ENCODE data around the gene LGALS9C.
"Not testable (repeated sequence)": the region's sequence is repeated elsewhere in the genome, so short reads cannot be mapped to it uniquely, and the experiment has no call there.

Gene LGALS9C
- total RNA-seq, result 0 to 0.15 (median 0.04) reads per million in 4 donors

DNA sequence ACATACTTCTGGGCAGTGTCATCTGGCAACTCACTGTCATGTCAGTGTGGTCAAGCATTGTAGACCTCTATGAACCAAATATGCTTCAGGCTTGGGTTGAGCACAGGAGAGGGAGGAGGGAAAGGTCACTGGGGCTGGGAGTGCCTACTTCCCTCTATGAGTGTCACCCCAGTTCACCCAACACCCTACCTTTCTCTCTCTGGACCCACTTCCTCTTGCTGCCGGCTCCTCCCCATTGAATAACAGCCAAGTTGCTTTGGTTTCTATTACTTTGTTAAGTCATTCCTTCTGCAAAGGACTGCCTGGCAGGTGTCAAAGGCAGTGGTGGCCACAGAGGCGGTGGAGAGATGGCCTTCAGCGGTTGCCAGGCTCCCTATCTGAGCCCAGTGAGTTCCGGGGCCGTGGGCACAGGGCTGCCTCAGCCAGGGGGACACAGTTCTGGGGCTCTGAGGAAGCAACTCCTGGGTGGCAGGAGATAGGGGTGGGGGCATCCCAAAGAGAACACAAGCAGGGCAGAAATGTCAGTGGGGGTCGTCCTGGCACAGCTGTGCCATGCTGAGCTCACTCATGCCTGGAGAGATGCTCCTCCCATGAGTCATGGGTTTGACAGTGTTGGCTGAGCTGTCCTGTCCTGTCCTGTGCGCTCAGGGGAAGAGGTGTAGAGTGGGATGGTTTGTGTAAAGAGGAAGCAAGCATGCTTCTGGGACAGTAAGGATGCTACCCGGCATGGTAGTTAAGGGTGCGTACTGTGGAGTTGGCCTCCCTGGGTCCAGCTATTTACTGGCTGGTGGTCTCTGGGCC is at the start of gene LGALS9C:
Gene LGALS9C, plus strand, starts transcription at position 282 of the 801 bp plus-strand sequence. Its CDS starts 66 bp downstream, at position 348.
- peak in 1 of 5 donors; percentile 29 for DNase-seq

DNA sequence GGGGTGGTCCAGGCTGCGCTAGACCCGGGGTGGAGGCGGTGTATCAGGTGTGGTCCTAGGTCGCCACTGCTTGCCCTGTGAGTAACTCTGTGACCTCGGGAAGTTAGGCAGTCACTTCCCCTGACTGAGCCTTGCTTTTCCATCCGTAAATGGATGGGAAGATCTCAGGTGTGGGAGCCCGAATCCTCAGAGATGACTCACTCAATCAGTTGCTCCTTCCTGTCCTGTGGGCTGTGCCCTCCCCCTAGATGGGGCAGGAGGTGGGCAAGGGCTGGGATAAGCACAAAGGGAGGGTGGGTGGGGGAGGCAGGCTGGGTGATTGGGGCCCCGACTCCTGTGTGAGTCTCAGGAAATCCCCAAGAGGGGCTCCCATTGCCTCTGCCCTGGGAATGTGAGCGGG is 44.4 kb upstream of the LGALS9C start:
- not testable (repeated sequence) for DNase-seq

DNA sequence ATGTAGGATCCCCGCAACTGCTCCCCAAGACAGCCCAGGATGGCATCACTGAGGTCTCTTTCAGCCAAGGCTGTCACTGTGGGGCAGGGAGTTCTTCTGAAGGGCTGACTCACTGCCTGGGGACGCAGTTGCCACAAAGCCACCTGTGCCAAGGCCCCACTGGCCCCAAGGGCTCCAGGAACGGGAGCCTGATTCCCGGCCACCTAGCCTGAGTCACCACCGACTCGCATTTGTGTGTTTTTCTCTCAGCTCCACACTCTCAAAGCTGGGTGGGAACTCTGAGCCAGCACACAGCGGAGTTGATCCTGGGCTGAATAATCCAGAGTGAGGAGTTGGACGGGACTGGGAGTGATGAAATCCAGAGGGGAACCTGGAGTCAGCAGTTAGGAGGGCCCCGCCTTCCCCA is 37.1 kb upstream of the LGALS9C start:
- not testable (repeated sequence) for DNase-seq

DNA sequence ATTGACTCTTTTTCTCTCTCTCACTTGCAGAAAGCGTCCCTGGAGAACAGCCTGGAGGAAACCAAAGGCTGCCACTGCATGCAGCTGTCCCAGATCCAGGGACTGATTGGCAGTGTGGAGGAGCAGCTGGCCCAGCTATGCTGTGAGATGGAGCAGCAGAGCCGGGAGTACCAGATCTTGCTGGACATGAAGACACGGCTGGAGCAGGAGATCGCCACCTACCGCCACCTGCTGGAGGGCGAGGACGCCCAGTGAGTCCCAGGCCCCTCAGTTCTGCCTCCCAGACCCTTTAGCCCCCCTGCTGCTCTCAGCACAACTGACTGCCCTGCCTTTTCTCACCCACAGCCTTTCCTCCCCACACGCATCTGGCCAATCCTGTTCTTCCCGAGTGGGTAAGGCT is 34.5 kb upstream of the LGALS9C start:
- DNase-seq, result peak in 3 of 5 donors; percentile 9 to 31 (median 20)

DNA sequence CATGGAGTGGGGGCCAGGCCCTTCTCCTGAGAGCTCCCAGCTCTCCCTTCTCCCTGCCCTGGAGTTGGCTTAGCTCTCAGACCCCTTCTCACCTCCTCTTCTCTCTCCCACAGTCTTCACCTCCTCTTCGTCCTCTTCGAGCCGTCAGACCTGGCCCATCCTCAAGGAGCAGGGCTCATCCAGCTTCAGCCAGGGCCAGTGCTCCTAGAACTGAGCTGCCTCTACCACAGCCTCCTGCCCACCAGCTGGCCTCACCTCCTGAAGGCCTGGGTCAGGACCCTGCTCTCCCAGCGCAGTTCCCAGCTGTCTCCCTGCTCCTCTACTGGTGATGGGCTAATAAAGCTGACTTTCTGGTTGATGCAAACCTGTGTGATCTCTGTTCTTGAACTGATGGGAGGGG is 34.1 kb upstream of the LGALS9C start:
- not testable (repeated sequence) for DNase-seq

DNA sequence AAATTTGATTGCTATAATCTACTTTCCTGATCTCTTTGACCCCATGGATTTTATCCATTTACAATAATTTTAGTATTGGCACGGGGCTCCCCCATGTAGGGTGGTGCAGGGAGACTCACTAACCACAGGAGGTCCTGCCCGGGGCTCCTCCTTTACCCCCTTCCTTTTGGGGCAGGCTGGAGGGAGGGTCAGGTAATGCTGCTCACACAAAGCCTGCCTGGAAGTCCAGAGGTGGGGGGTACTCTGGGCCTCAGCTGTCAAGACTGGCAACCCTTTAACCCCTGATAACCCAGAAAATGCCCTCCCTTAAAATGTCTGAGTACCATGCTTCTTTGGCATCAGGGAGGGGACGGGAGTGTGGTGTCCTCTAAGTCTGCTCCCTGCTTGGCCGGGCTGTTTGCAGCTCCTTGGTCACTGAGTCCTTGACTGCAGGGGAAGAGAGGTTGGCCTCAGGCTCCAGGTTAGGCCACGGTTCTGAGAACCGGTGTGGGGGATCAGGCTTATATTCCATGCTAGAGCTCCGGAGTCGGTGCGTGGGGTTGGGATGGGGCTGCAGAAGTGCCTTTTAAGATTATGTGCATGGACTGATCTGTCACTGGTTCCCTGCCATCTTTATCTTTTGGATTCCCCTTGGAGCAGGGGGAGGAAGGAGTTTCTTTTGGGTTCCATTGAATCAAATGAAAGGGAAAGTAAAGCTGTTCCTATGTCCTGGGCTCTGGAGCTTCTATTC is 28.9 kb upstream of the LGALS9C start:
- DNase-seq, result not testable (repeated sequence)

DNA sequence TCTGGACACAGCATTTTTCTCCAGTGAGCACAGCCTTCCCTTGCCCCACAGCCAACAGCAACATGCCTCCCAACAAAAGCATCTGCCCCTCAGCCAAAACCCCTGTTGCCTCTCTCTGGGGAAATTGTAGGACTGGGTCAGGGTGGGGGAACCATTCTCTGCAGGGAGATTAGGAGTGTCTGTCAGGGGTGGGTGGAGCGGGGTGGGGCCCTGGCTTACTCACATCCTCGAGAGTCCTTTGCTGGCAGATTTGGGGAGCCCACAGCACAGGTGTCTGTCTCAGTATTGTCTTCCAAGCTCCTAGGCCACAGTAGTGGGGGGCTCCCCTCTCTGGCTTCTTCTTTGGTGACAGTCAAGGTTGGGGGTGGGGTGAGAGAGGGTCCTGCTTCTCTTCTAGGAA is 28.3 kb upstream of the LGALS9C start:
- DNase-seq, result not testable (repeated sequence)

DNA sequence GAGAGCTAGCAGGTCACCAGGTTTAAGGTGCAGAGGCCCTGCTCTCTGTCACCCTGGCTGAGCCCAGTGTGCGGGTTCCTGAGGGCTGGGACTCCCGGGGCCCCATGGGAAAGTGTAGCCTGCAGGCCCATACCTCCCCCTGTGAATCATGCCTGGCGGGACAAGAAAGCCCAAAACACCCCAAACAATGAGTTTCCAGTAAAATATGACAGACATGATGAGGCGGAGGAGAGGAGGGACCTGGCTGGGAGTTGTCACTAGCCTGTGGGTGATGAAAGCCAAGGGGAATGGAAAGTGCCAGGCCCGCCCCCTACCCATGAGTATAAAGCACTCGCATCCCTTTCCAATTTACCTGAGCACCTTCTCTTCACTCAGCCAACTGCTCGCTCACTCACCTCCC is 26.8 kb upstream of the LGALS9C start:
- DNase-seq, result not testable (repeated sequence)

DNA sequence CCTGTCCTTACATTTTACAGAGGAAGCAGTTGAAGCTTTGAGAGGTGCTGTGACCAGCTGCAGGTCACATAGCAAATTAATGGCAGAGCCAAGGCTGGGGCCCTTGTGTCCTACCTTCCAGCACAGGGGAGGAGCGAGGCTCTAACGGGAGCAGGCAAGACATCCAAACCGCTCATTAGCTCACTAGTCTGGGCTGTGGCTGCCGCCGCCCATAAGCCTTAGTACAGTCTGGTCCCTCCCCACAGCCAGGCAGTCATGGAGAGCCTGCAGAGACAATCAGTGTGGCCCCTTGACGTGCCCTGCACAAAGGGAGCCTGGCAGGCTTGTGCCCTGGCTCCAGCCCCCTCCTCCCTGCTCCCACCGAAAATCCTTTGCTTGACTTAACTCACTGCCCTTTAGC is 25.6 kb upstream of the LGALS9C start:
- not testable (repeated sequence) for DNase-seq

DNA sequence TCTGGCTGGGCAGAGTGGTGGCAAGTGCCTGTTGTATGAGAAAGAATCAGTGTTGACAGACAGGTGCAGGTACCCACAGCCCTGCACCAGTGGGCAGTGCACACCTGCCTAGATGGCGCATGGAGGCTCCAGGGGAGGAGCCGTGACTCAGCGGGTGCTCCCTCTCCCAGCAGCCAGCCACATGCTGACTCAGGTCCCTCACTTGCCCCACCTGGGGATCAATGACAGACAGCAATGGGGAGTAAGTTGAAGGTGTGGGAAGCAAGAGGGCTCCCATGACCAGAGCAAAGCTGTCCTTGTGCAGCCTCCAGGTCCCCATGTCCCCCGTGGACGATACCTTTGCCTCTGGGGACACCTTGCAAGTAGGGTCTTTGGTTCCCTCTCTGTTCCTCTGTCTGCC is 24.6 kb upstream of the LGALS9C start:
- not testable (repeated sequence) for DNase-seq

DNA sequence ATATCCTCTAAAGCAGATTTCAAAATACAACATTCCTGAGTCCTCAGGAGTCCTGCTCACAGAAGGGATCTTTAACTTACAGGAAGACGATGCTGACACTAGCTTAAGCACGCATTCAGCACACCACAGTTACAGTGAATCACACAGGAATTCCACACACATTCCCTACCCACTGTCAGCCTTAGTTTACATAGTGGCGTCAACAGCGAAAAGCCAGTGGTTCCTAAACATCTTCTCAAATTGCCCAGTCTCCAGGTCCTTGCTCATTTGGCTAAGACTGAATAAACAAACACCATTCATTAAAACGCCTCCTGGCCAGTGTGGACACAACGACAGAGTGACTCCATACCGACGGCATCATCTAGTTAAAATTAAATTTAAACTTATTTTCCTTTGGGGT is 17.6 kb upstream of the LGALS9C start:
- not testable (repeated sequence) for DNase-seq

DNA sequence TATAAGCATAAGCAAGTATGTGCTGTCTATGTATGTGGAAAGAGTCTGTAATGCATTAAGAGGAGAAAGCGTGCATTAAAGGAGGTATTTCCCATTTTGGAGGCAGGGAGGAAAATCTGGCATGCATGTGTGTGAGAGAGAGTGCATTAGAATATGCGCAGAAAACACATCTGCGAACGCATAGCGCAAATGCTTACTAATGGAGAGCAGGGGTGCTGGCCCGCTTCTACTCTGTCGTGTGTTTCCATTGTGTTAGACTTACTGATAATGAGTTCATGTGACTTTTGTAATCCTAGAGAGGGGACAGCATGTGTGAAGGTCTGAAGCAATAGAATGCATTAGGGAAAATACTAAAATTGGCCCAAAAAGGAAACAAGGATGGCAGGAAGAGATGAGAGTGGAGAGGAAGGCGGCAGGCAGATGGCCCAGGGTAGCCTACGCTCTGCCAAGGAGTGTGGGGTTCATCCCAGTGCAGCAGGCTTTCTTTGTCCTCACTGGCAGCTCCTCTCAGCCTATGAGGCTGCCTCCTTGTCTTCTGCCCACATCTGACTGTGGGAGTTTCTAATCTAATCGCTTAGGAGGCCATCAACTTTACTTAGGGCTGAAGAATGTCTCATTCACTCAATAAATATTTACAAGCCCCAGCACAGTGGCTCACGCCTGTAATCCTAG is 12.6 kb upstream of the LGALS9C start:
- not testable (repeated sequence) for DNase-seq

DNA sequence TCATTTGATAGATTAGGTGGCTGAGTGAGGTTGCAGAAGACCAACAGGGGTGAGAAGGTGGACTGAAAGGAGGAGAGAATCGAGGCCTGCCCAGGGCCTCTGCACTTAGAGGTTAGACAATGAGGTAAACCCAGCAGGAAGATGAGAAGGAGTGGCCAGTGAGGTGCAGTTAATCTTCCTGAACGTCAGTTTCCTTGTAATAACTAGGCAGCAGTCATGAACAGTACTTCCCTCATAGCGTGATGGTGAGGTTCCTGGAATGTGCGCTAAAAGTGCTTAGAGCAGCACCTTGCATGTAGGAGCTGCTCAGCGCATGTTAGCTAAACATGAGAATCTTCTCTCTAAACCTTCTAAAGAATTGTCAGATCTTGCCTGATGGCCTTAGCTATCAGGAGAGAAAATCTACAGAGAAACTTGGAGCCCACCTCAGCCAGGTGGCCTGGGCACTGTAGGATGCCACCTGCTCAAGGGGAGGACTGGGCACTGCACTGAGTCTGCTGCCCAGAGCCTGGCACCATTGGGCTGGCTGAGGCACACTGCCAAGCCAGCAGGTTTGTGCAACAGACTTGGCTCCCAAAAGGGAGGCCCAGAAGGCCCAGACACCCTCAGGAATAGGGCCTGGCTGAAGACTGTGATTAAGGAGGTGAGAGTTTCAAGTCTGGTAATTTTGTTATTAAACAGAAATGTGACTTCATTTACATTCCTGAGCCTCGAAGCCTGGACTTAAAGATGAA is 10.2 kb upstream of the LGALS9C start:
- not testable (repeated sequence) for DNase-seq

DNA sequence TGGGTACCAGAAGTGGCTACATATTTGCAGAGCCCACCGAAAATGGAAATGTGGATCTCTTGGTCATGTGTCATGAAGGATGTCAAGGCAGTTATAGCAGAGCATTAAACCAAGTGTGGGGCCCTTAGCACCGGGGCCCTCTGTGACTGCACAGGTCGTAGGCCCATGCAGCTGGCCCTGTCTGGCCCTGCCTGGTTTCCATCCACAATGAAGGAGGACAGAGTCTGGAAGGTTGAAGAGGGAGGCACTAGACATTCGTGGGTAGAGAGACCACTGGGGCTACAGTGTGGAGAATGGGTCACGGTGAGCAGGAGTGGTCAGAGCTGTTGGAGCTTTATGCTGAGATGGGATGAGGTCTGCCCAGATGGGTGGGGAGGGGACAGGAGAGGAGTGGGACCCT is 9.6 kb upstream of the LGALS9C start:
- DNase-seq, result not testable (repeated sequence)

DNA sequence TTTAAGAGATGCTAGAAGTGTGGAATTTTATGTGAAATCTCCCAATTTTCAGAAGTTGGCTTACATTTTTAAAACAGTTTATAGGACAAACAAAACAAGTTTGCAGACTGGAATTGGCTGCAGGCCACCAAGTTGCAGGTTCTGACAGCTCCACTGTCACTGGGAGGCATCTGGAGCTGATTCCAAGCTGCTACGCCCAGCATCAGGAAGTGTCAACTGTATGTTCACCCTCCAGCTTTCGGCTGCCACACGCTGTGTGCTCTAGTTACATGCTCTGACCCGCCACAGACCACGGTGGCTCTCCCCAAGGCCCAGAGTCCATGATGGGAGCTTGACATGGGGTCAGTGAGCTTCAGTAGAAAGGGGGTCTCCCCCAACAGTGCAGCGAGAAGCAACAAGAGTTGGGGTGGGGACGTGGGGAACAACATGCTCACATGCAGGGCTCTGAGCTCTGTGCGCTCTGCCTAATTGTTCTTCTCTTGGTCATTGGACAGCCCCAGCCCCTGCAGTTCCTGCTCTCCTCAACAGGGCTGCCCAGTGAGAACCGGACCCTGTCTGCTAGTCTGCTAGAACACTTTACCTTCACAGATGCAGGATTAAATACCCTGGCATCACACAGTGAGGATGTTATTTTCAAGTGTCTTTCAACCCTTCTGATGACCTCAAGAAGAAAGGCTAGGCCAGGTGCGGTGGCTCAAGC is 8.0 kb upstream of the LGALS9C start:
- not testable (repeated sequence) for DNase-seq

DNA sequence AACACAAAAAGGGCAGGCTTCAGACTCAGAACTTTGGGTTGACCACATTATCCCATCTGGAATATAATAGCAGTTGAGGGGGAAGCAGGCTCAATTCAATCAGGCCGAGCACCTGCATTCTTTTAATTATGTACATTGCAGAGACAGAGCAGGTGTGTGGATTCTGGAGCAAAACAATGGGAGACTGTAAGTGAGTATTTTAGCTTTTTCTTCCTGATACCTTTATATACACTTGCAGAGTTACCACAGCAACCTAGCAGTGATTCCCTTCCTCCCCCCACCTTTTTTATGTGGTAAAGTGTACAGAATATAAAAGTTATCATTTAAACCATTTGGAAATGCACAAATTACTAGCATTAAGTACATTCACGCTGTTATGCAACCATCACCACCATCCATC is 6.8 kb upstream of the LGALS9C start:
- DNase-seq, result not testable (repeated sequence)

DNA sequence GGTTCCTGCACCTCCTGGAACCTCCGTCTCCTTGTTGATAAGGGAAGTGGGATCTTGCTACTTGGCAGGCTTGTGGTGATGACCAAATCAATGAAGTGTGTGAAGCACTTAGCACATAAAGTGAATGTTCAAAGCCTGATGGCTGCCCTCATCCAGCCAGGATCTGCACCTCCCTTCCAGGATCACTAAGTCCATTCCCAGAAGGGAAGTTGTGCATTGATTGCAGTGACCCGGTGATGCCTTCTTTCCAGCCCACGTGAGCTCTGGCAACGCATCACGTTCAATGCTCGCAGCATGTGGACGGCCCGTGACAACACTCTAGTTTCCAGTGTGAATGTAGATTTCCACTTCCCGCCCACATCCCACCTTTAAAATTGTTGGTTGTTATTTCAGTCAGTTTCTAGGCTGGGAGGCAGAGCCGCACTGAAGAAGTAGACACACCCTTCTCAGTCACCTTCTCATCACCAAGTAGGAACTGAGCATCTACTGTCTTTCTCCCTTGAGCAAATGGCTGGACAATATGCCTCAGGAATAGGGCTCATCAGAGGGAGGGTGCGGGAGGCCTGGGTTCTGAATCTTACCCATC is 6.2 kb upstream of the LGALS9C start:
- not testable (repeated sequence) for DNase-seq

DNA sequence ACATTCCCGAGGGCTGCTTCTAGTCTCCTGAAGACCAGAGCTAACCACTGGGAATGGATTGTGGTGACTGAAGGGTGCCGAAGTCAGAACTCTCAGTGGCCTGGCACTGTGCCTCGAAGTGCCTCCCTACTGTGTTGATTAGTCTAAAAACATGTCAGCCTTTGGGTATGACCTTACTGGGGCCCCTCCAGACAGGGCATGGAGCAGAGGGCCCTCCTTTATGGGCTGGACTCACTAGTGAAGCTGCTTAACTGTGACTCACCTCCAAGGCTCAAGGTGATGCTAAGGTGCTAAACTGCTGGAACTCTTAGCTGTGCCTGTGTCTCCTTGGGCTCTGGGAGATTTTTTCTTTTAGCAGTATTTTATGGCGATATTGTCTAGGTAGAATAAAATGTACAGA is 2.6 kb upstream of the LGALS9C start:
- DNase-seq, result not testable (repeated sequence)

DNA sequence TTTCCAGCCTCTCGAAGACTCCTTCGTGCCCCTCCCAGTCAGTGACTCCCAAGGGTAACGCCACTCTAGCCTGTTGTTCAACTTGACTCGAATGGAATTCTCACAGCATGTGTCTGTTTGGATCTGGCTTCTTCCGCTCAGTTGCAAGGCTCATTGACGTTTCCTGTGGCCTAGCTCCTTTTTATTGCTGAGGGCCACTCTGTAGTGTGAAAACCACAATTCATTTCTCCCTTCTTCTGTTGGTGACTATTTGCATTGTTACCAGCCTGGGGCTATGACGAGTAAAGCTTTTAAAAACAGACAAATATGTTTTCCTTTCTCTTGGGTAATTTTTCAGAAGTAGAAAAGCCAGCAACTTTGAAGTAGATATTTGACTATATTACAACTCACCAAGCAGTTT is 1.8 kb upstream of the LGALS9C start:
- DNase-seq, result not testable (repeated sequence)

DNA sequence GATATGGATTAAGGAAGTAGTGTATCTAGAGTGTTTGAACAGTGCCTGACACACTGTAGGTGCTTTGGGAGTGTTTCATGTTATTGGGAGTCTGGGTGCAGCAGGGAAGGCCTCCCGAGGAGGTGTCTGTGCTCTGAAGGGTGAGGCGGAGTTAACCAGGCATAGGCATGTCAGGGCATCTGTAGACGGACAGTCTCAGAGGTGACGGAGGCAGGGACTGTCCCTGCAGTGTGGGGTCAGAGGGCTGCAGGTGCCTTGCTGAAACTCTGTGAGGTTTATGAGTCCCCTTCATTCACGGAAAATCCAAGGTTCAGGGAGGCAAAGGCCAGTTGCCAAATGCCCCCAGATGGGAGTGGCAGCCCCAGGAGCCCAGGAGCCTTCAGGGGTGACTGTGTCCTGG is 778 bp downstream of the LGALS9C start:
- DNase-seq, result not testable (repeated sequence)

DNA sequence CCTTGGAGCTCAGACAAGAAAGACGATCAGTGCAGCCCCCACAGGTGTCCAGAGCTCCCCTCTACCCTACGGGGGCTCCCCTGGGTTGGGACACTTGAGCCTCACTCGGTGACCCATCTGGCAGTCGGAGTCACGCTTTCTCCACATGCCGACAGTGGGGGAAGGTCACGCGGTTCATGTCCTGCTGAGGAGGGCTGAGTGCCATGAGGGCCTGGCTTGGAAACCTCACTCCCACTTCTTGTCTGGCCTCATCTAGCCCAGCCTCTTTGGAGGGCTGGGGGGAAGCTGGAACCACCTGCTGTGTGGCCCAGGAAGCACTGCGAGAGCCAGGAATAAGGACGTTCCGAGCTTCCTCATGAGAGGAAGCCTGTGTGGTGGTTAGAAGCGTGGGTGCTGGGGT is 1.8 kb downstream of the LGALS9C start:
- not testable (repeated sequence) for DNase-seq
